B cell (primary cell): Measurements from ENCODE around the gene TSGA10. TPM values are rescaled to one million over a fixed set of nuclear protein-coding genes. Genes with fewer than 3 reads are reported as not detected.

Experiments
- ATAC-seq: fragments of 200-7000 bp; cut with Tn5 transposase; one replicate; pipeline ENCODE4 v1.10.0; 2021; ENCODE audit warnings: low read depth, mild to moderate bottlenecking, moderate number of reproducible peaks, moderate library complexity
- CTCF ChIA-PET: fragments of 350-600 bp; sonication (Branson Sonifier 250); formaldehyde crosslinking; loops from one replicate; lab custom pipeline; 2021; ENCODE audit warnings: antibody characterized with exemption, inconsistent platforms; lab: Charles Lee
- POLR2A ChIA-PET: fragments of 350-600 bp; sonication (Branson Sonifier 250); formaldehyde crosslinking; loops from one replicate; lab custom pipeline; 2021; ENCODE audit warnings: antibody characterized with exemption; lab: Charles Lee
- DNase-seq: peaks from one replicate; pipeline ENCODE4 v3.0.0; 2013
- H2AFZ ChIP-seq: 2 replicates; pipeline ENCODE4 v1.6.1; 2012; ENCODE audit warnings: mild to moderate bottlenecking, low read depth, low read length; ENCODE audit not compliant: insufficient read depth, poor library complexity, severe bottlenecking
- H3K27ac ChIP-seq, 2 donors: 1 replicate in 1 of 2; 2 replicates in 1 of 2; pipeline ENCODE4 v1.5.1; 2012 to 2013; ENCODE audit warnings: low read length in 2 of 2, mild to moderate bottlenecking in 2 of 2, moderate library complexity in 1 of 2
- H3K27me3 ChIP-seq, 4 experiments: fragments of 200-600 bp in 1 of 4; sonication (generic) in 1 of 4; replicated peaks in 1 of 4; 1 replicate in 2 of 4; 2 replicates in 2 of 4; pipeline versions ENCODE4 v1.6.1 to v1.7.0; 2013 to 2016; ENCODE audit warnings: low read length in 3 of 4, mild to moderate bottlenecking in 2 of 4, mixed read lengths in 1 of 4, moderate library complexity in 1 of 4; ENCODE audit not compliant: insufficient read depth in 4 of 4, control insufficient read depth in 3 of 4; ENCODE audit errors: control extremely low read depth in 1 of 4
- H3K36me3 ChIP-seq, 2 experiments: replicated peaks in 1 of 2; 1 replicate in 1 of 2; 2 replicates in 1 of 2; pipeline versions ENCODE4 v1.6.1 to v1.7.1; 2013; ENCODE audit warnings: low read length in 1 of 2; ENCODE audit not compliant: insufficient read depth in 2 of 2, control insufficient read depth in 1 of 2; ENCODE audit errors: control extremely low read depth in 1 of 2, extremely low read depth in 1 of 2
- H3K4me1 ChIP-seq, 2 donors: fragments of 200-600 bp in 1 of 2; sonication (generic) in 1 of 2; 1 replicate in 1 of 2; 2 replicates in 1 of 2; pipeline versions ENCODE4 v1.5.1 to v1.6.1; 2013 to 2017; ENCODE audit warnings: low read length in 2 of 2; ENCODE audit not compliant: control insufficient read depth in 2 of 2, insufficient read depth in 2 of 2
- H3K4me2 ChIP-seq: replicated peaks from 2 replicates; pipeline ENCODE3; 2012; ENCODE audit warnings: mild to moderate bottlenecking, low read depth, low read length; ENCODE audit not compliant: poor library complexity, severe bottlenecking
- H3K4me3 ChIP-seq, 5 experiments: fragments of 200-600 bp in 1 of 5; sonication (generic) in 1 of 5; 1 replicate in 3 of 5; 2 replicates in 2 of 5; pipeline versions ENCODE4 v1.5.1 to v1.7.0; 2011 to 2016; ENCODE audit warnings: low read length in 4 of 5, mild to moderate bottlenecking in 4 of 5, low read depth in 2 of 5, control low read depth in 1 of 5, moderate library complexity in 1 of 5; ENCODE audit not compliant: insufficient read depth in 1 of 5; ENCODE audit errors: control extremely low read depth in 1 of 5, extremely low read depth in 1 of 5
- H3K79me2 ChIP-seq: fragments of 200-600 bp; sonication (generic); one replicate; pipeline ENCODE4 v1.6.0; 2016; ENCODE audit warnings: low read length; ENCODE audit not compliant: control insufficient read depth, insufficient read depth
- H3K9ac ChIP-seq: fragments of 200-600 bp; sonication (generic); 2 replicates; pipeline ENCODE4 v1.6.1; 2017; ENCODE audit warnings: mild to moderate bottlenecking, low read length, moderate library complexity
- H3K9me3 ChIP-seq, 3 donors: one replicate each; pipeline versions ENCODE4 v1.6.1 to v1.7.1; 2013; ENCODE audit warnings: low read length in 2 of 3; ENCODE audit not compliant: control insufficient read depth in 2 of 3, insufficient read depth in 1 of 3; ENCODE audit errors: control extremely low read depth in 1 of 3
- H4K20me1 ChIP-seq: 2 replicates; pipeline ENCODE4 v1.6.0; 2012; ENCODE audit warnings: mild to moderate bottlenecking, low read length; ENCODE audit not compliant: insufficient read depth, control insufficient read depth, poor library complexity, severe bottlenecking
- H3K27ac Mint-ChIP-seq: one replicate; pipeline ENCODE4 v1.8.0; 2021; ENCODE audit warnings: mixed read lengths
- H3K27me3 Mint-ChIP-seq: one replicate; pipeline ENCODE4 v1.8.0; 2021; ENCODE audit warnings: mixed read lengths
- H3K4me1 Mint-ChIP-seq: one replicate; pipeline ENCODE4 v1.8.0; 2021; ENCODE audit warnings: mixed read lengths
- H3K4me3 Mint-ChIP-seq: one replicate; pipeline ENCODE4 v1.8.0; 2021; ENCODE audit warnings: mixed read lengths
- H3K9me3 Mint-ChIP-seq: one replicate; pipeline ENCODE4 v1.8.0; 2022; ENCODE audit warnings: mixed read lengths; ENCODE audit not compliant: insufficient read depth
- EZH2 ChIP-seq: IDR thresholded peaks from 2 replicates; pipeline ENCODE4 v1.6.1; 2012; ENCODE audit warnings: borderline replicate concordance, low read depth, mild to moderate bottlenecking, moderate library complexity, low read length; ENCODE audit not compliant: insufficient read depth, poor library complexity, severe bottlenecking
- WGBS: methylation state at CpG from one replicate; pipeline ENCODE4 v1.1.5; 2013; ENCODE audit warnings: missing lambda C conversion rate; ENCODE audit not compliant: insufficient coverage; 5-methylcytosine and 5-hydroxymethylcytosine counted together
- intact Hi-C: fragments of 100-400 bp; cut with micrococcal nuclease; formaldehyde crosslinking; loops from one replicate; pipeline ENCODE4 v1.10.0; 2022
- polyA plus RNA-seq: library from polyadenylated mRNA; depleted of rRNA; stranded (reverse); fragments of >200 nt; gene quantifications from 2 replicates; pipeline ENCODE4 v1.2.3, GENCODE V29; 2012
- total RNA-seq, 2 donors: library from RNA; stranded (reverse); fragments of 120-200 nt in 1 of 2; gene quantifications; 1 replicate in 1 of 2; 2 replicates in 1 of 2; pipeline versions ENCODE4 v1.2.3 to v1.2.4, GENCODE V29; 2013 to 2022
- TF ChIP-seq, protein P1 (sequence below): fragments of 200-600 bp; IDR thresholded peaks from one replicate; pipeline ENCODE4 v1.8.0; 2022; ENCODE audit warnings: antibody characterized with exemption, mild to moderate bottlenecking

Gene TSGA10
- total and polyA plus RNA-seq, 2 donors (not counting 1 experiment from before 2014, with no cell fraction given): 4.6 to 39.6 TPM

DNA sequence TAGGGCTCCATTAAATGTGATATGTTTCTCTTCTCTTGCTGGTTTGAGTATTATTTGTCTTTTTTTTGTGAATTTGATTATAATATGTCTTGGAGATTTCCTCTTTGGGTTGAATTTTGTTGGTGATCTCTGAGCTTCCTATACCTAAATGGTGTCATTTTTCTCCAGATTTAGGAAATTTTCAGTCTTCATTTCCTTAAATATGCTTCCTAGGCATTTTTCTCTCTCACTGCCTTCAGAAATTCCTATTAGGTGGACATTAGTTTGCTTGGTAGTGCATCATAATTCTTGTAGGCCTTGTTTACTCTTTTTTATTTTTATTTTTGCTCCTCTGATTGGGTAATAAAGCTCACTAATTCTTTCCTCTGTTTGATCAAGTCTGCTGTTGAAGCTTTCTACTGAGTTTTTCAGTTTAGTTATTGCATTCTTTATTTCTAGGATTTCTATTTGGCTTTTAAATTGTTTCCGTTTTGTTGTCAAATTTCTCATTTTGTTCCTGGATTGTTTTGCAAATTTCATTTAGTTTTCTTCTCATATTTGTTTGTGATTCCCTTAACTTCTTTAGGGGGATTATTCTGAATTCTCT, 182.1 kb downstream of the TSGA10 start:
- no peak for TF ChIP-seq EZH2
- TF ChIP-seq, protein P1, sequence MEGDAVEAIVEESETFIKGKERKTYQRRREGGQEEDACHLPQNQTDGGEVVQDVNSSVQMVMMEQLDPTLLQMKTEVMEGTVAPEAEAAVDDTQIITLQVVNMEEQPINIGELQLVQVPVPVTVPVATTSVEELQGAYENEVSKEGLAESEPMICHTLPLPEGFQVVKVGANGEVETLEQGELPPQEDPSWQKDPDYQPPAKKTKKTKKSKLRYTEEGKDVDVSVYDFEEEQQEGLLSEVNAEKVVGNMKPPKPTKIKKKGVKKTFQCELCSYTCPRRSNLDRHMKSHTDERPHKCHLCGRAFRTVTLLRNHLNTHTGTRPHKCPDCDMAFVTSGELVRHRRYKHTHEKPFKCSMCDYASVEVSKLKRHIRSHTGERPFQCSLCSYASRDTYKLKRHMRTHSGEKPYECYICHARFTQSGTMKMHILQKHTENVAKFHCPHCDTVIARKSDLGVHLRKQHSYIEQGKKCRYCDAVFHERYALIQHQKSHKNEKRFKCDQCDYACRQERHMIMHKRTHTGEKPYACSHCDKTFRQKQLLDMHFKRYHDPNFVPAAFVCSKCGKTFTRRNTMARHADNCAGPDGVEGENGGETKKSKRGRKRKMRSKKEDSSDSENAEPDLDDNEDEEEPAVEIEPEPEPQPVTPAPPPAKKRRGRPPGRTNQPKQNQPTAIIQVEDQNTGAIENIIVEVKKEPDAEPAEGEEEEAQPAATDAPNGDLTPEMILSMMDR: no peak
- ATAC-seq (no peak), DNase-seq (no peak)
- Mint-ChIP-seq H3K27me3 (peaks cover 42% of the 10 kb centered on the region), H3K27ac (no peak overlapping the region), H3K4me1 (no peaks in the 10 kb centered on the region), H3K9me3 (peaks cover 20% of the 10 kb centered on the region), H3K4me3 (no peak overlapping the region)
- WGBS: no CpG with 5 or more reads among the region's 1 CpG
- intact Hi-C loops: no loop called here
- H3K27ac ChIP-seq: no peak overlapping the region
- no peaks in the 10 kb centered on the region for H3K4me1 ChIP-seq
- H3K9me3 ChIP-seq: peaks cover 5 to 28% (median 16%) of the 10 kb centered on the region in 3 donors
- no peaks in the 10 kb centered on the region for H3K36me3 ChIP-seq
- ChIA-PET CTCF (no interaction called here), POLR2A (no interaction called here)
- H3K79me2 ChIP-seq: no peaks in the 10 kb centered on the region
- no peak overlapping the region for H3K4me3 ChIP-seq
- no peak overlapping the region for H2AFZ ChIP-seq
- H3K27me3 ChIP-seq: peaks cover 0 to 7% (median 5%) of the 10 kb centered on the region in 4 experiments
- H4K20me1 ChIP-seq: no peaks in the 10 kb centered on the region
- H3K4me2 ChIP-seq: no peak overlapping the region
- H3K9ac ChIP-seq: no peak overlapping the region

DNA sequence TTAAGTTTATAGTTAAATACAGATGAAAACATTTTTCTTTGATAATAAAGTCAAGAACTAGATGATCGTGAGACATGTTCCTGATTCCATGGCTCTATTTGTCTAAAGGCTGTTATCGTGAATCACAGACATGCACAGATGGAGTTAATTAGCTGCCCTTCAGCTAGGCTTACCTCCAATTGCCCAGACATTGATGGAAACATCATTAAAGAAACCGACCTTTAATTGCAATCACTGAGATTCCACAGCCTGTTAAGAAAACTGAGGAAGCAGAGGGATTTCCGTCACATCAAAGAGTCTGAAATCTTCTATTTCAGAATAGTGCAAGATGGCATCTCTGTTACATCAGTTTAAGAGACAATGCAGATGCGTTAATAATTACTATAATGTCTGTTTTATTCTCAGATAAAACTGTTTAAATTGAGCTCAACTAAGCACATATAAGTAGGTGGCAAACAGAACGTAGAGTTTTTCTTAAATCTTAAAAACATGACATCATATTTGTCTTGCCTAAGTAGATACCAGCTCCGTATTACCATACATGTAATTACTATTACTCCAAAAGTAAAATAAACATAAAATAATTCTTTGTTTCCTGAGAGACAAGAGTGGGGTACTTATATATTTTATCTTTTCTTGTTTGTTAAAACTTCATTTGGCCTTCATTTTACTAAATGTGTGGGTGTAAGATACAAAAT, 194.8 kb downstream of the TSGA10 start:
- POLR2A ChIA-PET: interaction anchor here (0.6 kb wide), 1 partner anchor 9 kb away, joined by 3 read pairs; no protein-coding TSS in a partner anchor

More for the DNA sequence above, 194.8 kb downstream of the TSGA10 start:
- no peaks in the 10 kb centered on the region for H3K4me1 ChIP-seq
- TF ChIP-seq EZH2: no peak
- TF ChIP-seq, protein P1: no peak
- CTCF ChIA-PET: no interaction called here
- no peaks in the 10 kb centered on the region for H3K36me3 ChIP-seq
- ATAC-seq: no peak
- WGBS: 100% methylated on average over 1 of the region's 7 CpGs
- no peak for DNase-seq
- no peak overlapping the region for H3K27ac Mint-ChIP-seq
- H3K4me1 Mint-ChIP-seq: no peaks in the 10 kb centered on the region
- no peak overlapping the region for H3K4me3 Mint-ChIP-seq
- H3K27me3 ChIP-seq: no peaks in the 10 kb centered on the region
- H3K9me3 Mint-ChIP-seq: peaks cover 12% of the 10 kb centered on the region
- no peak overlapping the region for H3K9ac ChIP-seq
- no peaks in the 10 kb centered on the region for H3K79me2 ChIP-seq
- no peak overlapping the region for H2AFZ ChIP-seq
- H3K9me3 ChIP-seq: peaks cover 0 to 1% (median 0%) of the 10 kb centered on the region in 3 donors
- no peak overlapping the region for H3K4me2 ChIP-seq
- intact Hi-C loops: no loop called here
- H3K4me3 ChIP-seq: no peak overlapping the region
- no peaks in the 10 kb centered on the region for H4K20me1 ChIP-seq
- H3K27me3 Mint-ChIP-seq: peaks cover 12% of the 10 kb centered on the region
- H3K27ac ChIP-seq: no peak overlapping the region
